HCT116 (cell line): ENCODE measurements around the gene SYP. TPM values are rescaled to one million over a fixed set of nuclear protein-coding genes. Genes with fewer than 3 reads are reported as not detected.

Experiments
- ATAC-seq: fragments of 200-7000 bp; cut with Tn5 transposase; 2 replicates; pipeline ENCODE4 v1.9.1; 2020; ENCODE audit warnings: mild to moderate bottlenecking, moderate library complexity
- BruUV-seq: library from RNA; stranded (reverse); fragments of 400-500 nt; replicated peaks from 2 replicates; lab custom pipeline; 2021; lab: Mats Ljungman, UMichigan
- CTCF ChIA-PET: fragments of 300-600 bp; sonication (Branson Sonifier 250); formaldehyde crosslinking; loops from one replicate; lab custom pipeline; 2021; ENCODE audit warnings: antibody characterized with exemption; lab: Charles Lee
- POLR2A ChIA-PET: fragments of 300-600, 350-600 bp; sonication (Branson Sonifier 250); formaldehyde crosslinking; loops from one replicate; lab custom pipeline; 2021; ENCODE audit warnings: antibody characterized with exemption; lab: Charles Lee
- RAD21 ChIA-PET, 2 experiments: fragments of 300-600 bp; sonication (Branson Sonifier 250); formaldehyde crosslinking; loops; one replicate each; lab custom pipeline; 2023; ENCODE audit warnings: low total read pairs in 2 of 2; ENCODE audit not compliant: uncharacterized antibody in 2 of 2, unreplicated experiment in 2 of 2, low non-redundant PET in 1 of 2; lab: Charles Lee
- DNase-seq: peaks from one replicate; pipeline ENCODE4 v3.0.0-alpha.2; 2010; ENCODE audit warnings: low read depth, low spot score
- H2AFZ ChIP-seq: fragments of 200-600 bp; shearing (Covaris generic), sonication (generic); 2 replicates; pipeline ENCODE4 v1.6.1; 2017; ENCODE audit warnings: low read depth, mixed run types, mixed read lengths, antibody characterized with exemption, low read length; ENCODE audit not compliant: poor library complexity, severe bottlenecking
- H3K27ac ChIP-seq: 2 replicates; pipeline ENCODE4 v1.5.1; 2012; ENCODE audit warnings: low read depth, low read length
- H3K27me3 ChIP-seq: fragments of 200-600 bp; sonication (generic); 2 replicates; pipeline ENCODE4 v1.6.1; 2016; ENCODE audit warnings: mixed run types, low read length, mixed read lengths; ENCODE audit not compliant: insufficient read depth
- H3K36me3 ChIP-seq, 2 experiments: fragments of 200-500 bp in 1 of 2; fragments of 200-600 bp in 1 of 2; sonication (Bioruptor generic) in 1 of 2; sonication (generic) in 1 of 2; 2 replicates each; pipeline versions ENCODE4 v1.5.1 to v1.6.1; 2014 to 2016; ENCODE audit warnings: low read length in 2 of 2, inconsistent platforms in 1 of 2, mixed read lengths in 1 of 2, mixed run types in 1 of 2; ENCODE audit not compliant: insufficient read depth in 2 of 2, control insufficient read depth in 1 of 2
- H3K4me1 ChIP-seq, 2 experiments: fragments of 200-600 bp in 1 of 2; sonication (generic) in 1 of 2; 2 replicates each; pipeline versions ENCODE4 v1.5.1 to v1.6.1; 2012 to 2017; ENCODE audit warnings: low read length in 2 of 2, inconsistent platforms in 1 of 2, mild to moderate bottlenecking in 1 of 2, mixed read lengths in 1 of 2, mixed run types in 1 of 2, moderate library complexity in 1 of 2; ENCODE audit not compliant: insufficient read depth in 2 of 2, control insufficient read depth in 1 of 2
- H3K4me2 ChIP-seq: fragments of 200-600 bp; sonication (generic); 2 replicates; pipeline ENCODE4 v1.6.1; 2017; ENCODE audit warnings: mixed run types, low read length, mixed read lengths
- H3K4me3 ChIP-seq, 2 experiments: fragments of 200-600 bp in 1 of 2; sonication (generic) in 1 of 2; replicated peaks in 1 of 2; 2 replicates each; pipeline ENCODE4 v1.5.1; 2011 to 2016; ENCODE audit warnings: low read length in 2 of 2, control low read depth in 1 of 2, low read depth in 1 of 2, mild to moderate bottlenecking in 1 of 2, mixed read lengths in 1 of 2, mixed run types in 1 of 2
- H3K79me2 ChIP-seq: fragments of 200-600 bp; sonication (generic); 2 replicates; pipeline ENCODE4 v1.6.1; 2017; ENCODE audit warnings: mild to moderate bottlenecking, mixed run types, low read length, moderate library complexity, mixed read lengths; ENCODE audit not compliant: insufficient read depth
- H3K9ac ChIP-seq: fragments of 200-600 bp; sonication (generic); 2 replicates; pipeline ENCODE4 v1.6.1; 2016; ENCODE audit warnings: low read length, mixed read lengths
- H3K9me2 ChIP-seq: fragments of 200-600 bp; sonication (generic), shearing (Covaris generic); 2 replicates; pipeline ENCODE4 v1.6.1; 2017; ENCODE audit warnings: mixed run types, mild to moderate bottlenecking, moderate library complexity; ENCODE audit not compliant: insufficient read depth
- H3K9me3 ChIP-seq, 2 experiments: fragments of 200-500 bp in 1 of 2; fragments of 200-600 bp in 1 of 2; sonication (Bioruptor generic) in 1 of 2; sonication (generic) in 1 of 2; 2 replicates each; pipeline ENCODE4 v1.6.1; 2014 to 2017; ENCODE audit warnings: low read length in 2 of 2, mixed read lengths in 2 of 2, inconsistent platforms in 1 of 2, low read depth in 1 of 2, mild to moderate bottlenecking in 1 of 2, mixed run types in 1 of 2, moderate library complexity in 1 of 2; ENCODE audit not compliant: control insufficient read depth in 1 of 2, insufficient read depth in 1 of 2
- H4K20me1 ChIP-seq: fragments of 200-600 bp; sonication (generic), shearing (Covaris generic); 2 replicates; pipeline ENCODE4 v1.6.1; 2017; ENCODE audit warnings: mixed run types, mild to moderate bottlenecking, moderate library complexity; ENCODE audit not compliant: insufficient read depth
- CTCF ChIP-seq, 3 experiments: fragments of 200-600 bp in 1 of 3; sonication (generic) in 1 of 3; IDR thresholded peaks in 2 of 3; conservative IDR thresholded peaks in 1 of 3; 2 replicates each; pipeline ENCODE4 v1.5.1; 2012 to 2017; ENCODE audit warnings: low read depth in 2 of 3, low read length in 2 of 3, antibody characterized with exemption in 1 of 3, borderline replicate concordance in 1 of 3, control low read depth in 1 of 3, mild to moderate bottlenecking in 1 of 3, mixed read lengths in 1 of 3, mixed run types in 1 of 3, moderate library complexity in 1 of 3; ENCODE audit not compliant: insufficient read depth in 1 of 3
- JUND ChIP-seq: IDR thresholded peaks from 2 replicates; pipeline ENCODE4 v1.6.1; 2012
- REST ChIP-seq: IDR thresholded peaks from 2 replicates; pipeline ENCODE4 v1.6.1; 2012; ENCODE audit warnings: low read depth
- ZFX ChIP-seq: fragments of 450-650 bp; IDR thresholded peaks from 2 replicates; pipeline ENCODE4 v1.6.1; 2017
- ZNF274 ChIP-seq: fragments of 200-500 bp; sonication (Bioruptor generic); IDR thresholded peaks from 2 replicates; pipeline ENCODE4 v1.6.1; 2014; ENCODE audit warnings: mild to moderate bottlenecking, low read depth, low read length, inconsistent platforms
- intact Hi-C: fragments of 100-400 bp; cut with micrococcal nuclease; formaldehyde crosslinking; loops from 2 replicates; pipeline ENCODE4 v1.10.0; 2022
- total RNA-seq: library from RNA; stranded (reverse); gene quantifications from one replicate; pipeline ENCODE4 v1.2.1, GENCODE V29; 2021; ENCODE audit not compliant: unreplicated experiment

SYP gene
- total RNA-seq, 1 experiment from 2014 or later = 1.2 TPM

- no peak for DNase-seq
- Histone ChIP-seq H3K79me2 (no peaks in the 10 kb centered on the region; the same call in 1 of the 2 replicates), H3K9me2 (no peaks in the 10 kb centered on the region), H3K27me3 (no peaks in the 10 kb centered on the region), H2AFZ (no peak overlapping the region), H3K9me3 (no peaks in the 10 kb centered on the region), H4K20me1 (no peaks in the 10 kb centered on the region), H3K36me3 (no peaks in the 10 kb centered on the region), H3K4me1 (peaks cover 14 to 23% of the 10 kb centered on the region in 2 experiments), H3K27ac (no peak overlapping the region), H3K4me2 (peak overlapping the region; percentile 78), H3K9ac (no peak overlapping the region), H3K4me3 (no peak overlapping the region)
- no TSS peak for BruUV-seq
- TF ChIP-seq CTCF (IDR thresholded peaks at IDR 0.05 in 2 of 3, conservative IDR thresholded peaks at IDR 0.05 in 1 of 3; ENCODE audit: borderline replicate concordance in 1 of 3, insufficient read depth in 1 of 3, low read depth in 2 of 3, low read length in 2 of 3) (peak in 2 of 3 experiments; percentile 64 to 67; a peak in 4 of 6 replicates), JUND (no peak)
- ChIA-PET RAD21 (no interaction called here), CTCF (interaction anchor here (0.8 to 1.5 kb wide), 9 partner anchors 8 to 646 kb away, joined by 3 to 6 read pairs (median 4); no protein-coding TSS in a partner anchor), POLR2A (interaction anchor here (1.4 kb wide), 1 partner anchor 9 kb away, joined by 4 read pairs; no protein-coding TSS in a partner anchor)
- intact Hi-C loops = loop anchor here (1.0 to 10.0 kb wide), 3 partner anchors 7 to 642 kb away; partner anchors contain the start of gene SYP
- ATAC-seq = no peak
Observed at GRCh38 chrX:49192722-49193328, 7.2 kb downstream of the SYP start.

- Histone ChIP-seq H3K36me3 (no peaks in the 10 kb centered on the region), H3K9me2 (no peaks in the 10 kb centered on the region), H3K27me3 (no peaks in the 10 kb centered on the region), H2AFZ (no peak overlapping the region), H3K4me1 (peaks cover 14 to 32% of the 10 kb centered on the region in 2 experiments), H3K9ac (peak overlapping the region; percentile 80), H3K4me3 (peak overlapping the region; percentile 71), H3K79me2 (no peaks in the 10 kb centered on the region; the same call in 1 of the 2 replicates), H3K9me3 (no peaks in the 10 kb centered on the region), H3K27ac (peak overlapping the region; percentile 85), H3K4me2 (peak overlapping the region; percentile 78), H4K20me1 (no peaks in the 10 kb centered on the region)
- peak; percentile 10 for ATAC-seq
- no peak for DNase-seq
- CTCF ChIA-PET = interaction anchor here (1.0 to 1.4 kb wide), 3 partner anchors 25 to 562 kb away, joined by 3 to 5 read pairs (median 5); no protein-coding TSS in a partner anchor
- intact Hi-C loops = loop anchor here (1.0 to 10.0 kb wide), 4 partner anchors 9 to 643 kb away; partner anchors contain the start of genes PPP1R3F and SYP
- RAD21 ChIA-PET = no interaction called here
- BruUV-seq = TSS peak; percentile 76
- TF ChIP-seq ZNF274 (no peak), REST (no peak), ZFX (peak; percentile 75; the same call in 1 of the 2 replicates)
- POLR2A ChIA-PET = interaction anchor here (0.9 to 2.5 kb wide), 6 partner anchors 14 to 294 kb away, joined by 3 to 21 read pairs (median 5); partner anchors contain the start of genes PLP2, PQBP1 and TIMM17B
Observed at GRCh38 chrX:49191574-49192011, 8.4 kb downstream of the SYP start.
